Ectodermal cell (in vitro differentiated cells): ENCODE measurements around the gene PHLPP1.
A peak's percentile ranks its signal among the peaks of the same experiment; 100 is the strongest.

ENCODE experiments used
- H3K27ac ChIP-seq: 2 replicates; pipeline ENCODE4 v1.7.0; 2013; ENCODE audit warnings: mild to moderate bottlenecking, low read depth, low read length; ENCODE audit not compliant: insufficient read depth, poor library complexity, severe bottlenecking
- H3K27me3 ChIP-seq: 2 replicates; pipeline ENCODE4 v1.7.0; 2013; ENCODE audit warnings: mild to moderate bottlenecking, low read length; ENCODE audit not compliant: insufficient read depth, control insufficient read depth, poor library complexity, severe bottlenecking
- H3K36me3 ChIP-seq: one replicate; pipeline ENCODE4 v1.7.0; 2013; ENCODE audit warnings: low read length; ENCODE audit not compliant: control insufficient read depth, insufficient read depth
- H3K4me1 ChIP-seq: one replicate; pipeline ENCODE4 v1.7.0; 2013; ENCODE audit warnings: low read length; ENCODE audit not compliant: control insufficient read depth, insufficient read depth
- H3K4me3 ChIP-seq: 2 replicates; pipeline ENCODE4 v1.7.0; 2013; ENCODE audit warnings: low read depth, low read length, control low read depth; ENCODE audit not compliant: insufficient read depth
- H3K9me3 ChIP-seq: 2 replicates; pipeline ENCODE4 v1.7.0; 2013; ENCODE audit warnings: mild to moderate bottlenecking, low read length, moderate library complexity; ENCODE audit not compliant: control insufficient read depth
- WGBS, 2 experiments: methylation state at CpG; one replicate each; pipeline ENCODE4 v1.1.7; 2013; ENCODE audit warnings: missing lambda C conversion rate in 2 of 2; 5-methylcytosine and 5-hydroxymethylcytosine counted together

The PHLPP1 gene

GRCh38 chr18:62877411-62878221, 162.3 kb downstream of the PHLPP1 start:
- no peaks in the 10 kb centered on the region for H3K27me3 ChIP-seq
- WGBS, 2 experiments = 16 to 27% methylated on average over 6 of the region's 6 CpGs
- peak overlapping the region; percentile 71 for H3K27ac ChIP-seq
- H3K4me1 ChIP-seq = peaks cover 29% of the 10 kb centered on the region
- no peaks in the 10 kb centered on the region for H3K36me3 ChIP-seq
- no peaks in the 10 kb centered on the region for H3K9me3 ChIP-seq
- H3K4me3 ChIP-seq = no peak overlapping the region

GRCh38 chr18:62878305-62878704, 163.0 kb downstream of the PHLPP1 start:
- H3K27ac ChIP-seq = no peak overlapping the region
- no peaks in the 10 kb centered on the region for H3K36me3 ChIP-seq
- H3K4me1 ChIP-seq = peaks cover 34% of the 10 kb centered on the region
- no peaks in the 10 kb centered on the region for H3K27me3 ChIP-seq
- 90 to 96% methylated on average over 2 to 3 of the region's 3 CpGs for WGBS, 2 experiments
- H3K9me3 ChIP-seq = no peaks in the 10 kb centered on the region
- H3K4me3 ChIP-seq = no peak overlapping the region

GRCh38 chr18:62880034-62880433, 164.7 kb downstream of the PHLPP1 start:
- 100% methylated on average over 1 of the region's 1 CpG; no CpG with 5 or more reads in 1 of the 2 experiments for WGBS, 2 experiments

GRCh38 chr18:62880673-62881364, 165.5 kb downstream of the PHLPP1 start:
- WGBS, 2 experiments = 91 to 99% methylated on average over 3 to 4 of the region's 4 CpGs
- Histone ChIP-seq H3K27ac (no peak overlapping the region), H3K4me1 (peaks cover 35% of the 10 kb centered on the region), H3K27me3 (no peaks in the 10 kb centered on the region), H3K4me3 (no peak overlapping the region), H3K9me3 (no peaks in the 10 kb centered on the region), H3K36me3 (no peaks in the 10 kb centered on the region)

More at GRCh38 chr18:62880034-62880433, 164.7 kb downstream of the PHLPP1 start:
- no peaks in the 10 kb centered on the region for H3K9me3 ChIP-seq
- H3K27me3 ChIP-seq = no peaks in the 10 kb centered on the region
- H3K4me1 ChIP-seq = peaks cover 35% of the 10 kb centered on the region
- H3K27ac ChIP-seq = no peak overlapping the region
- H3K4me3 ChIP-seq = no peak overlapping the region
- H3K36me3 ChIP-seq = no peaks in the 10 kb centered on the region

GRCh38 chr18:62881509-62882016, 166.2 kb downstream of the PHLPP1 start:
- Histone ChIP-seq H3K9me3 (no peaks in the 10 kb centered on the region), H3K36me3 (no peaks in the 10 kb centered on the region), H3K27me3 (no peaks in the 10 kb centered on the region), H3K4me3 (no peak overlapping the region), H3K27ac (no peak overlapping the region), H3K4me1 (peaks cover 32% of the 10 kb centered on the region)
- 88 to 89% methylated on average over 4 of the region's 4 CpGs for WGBS, 2 experiments

GRCh38 chr18:62883937-62884735, 168.8 kb downstream of the PHLPP1 start:
- no peaks in the 10 kb centered on the region for H3K36me3 ChIP-seq
- H3K27me3 ChIP-seq = no peaks in the 10 kb centered on the region
- H3K27ac ChIP-seq = no peak overlapping the region
- no peak overlapping the region for H3K4me3 ChIP-seq
- WGBS, 2 experiments = 76 to 79% methylated on average over 6 of the region's 6 CpGs
- H3K4me1 ChIP-seq = peaks cover 7% of the 10 kb centered on the region
- H3K9me3 ChIP-seq = no peaks in the 10 kb centered on the region

GRCh38 chr18:62885804-62886203, 170.5 kb downstream of the PHLPP1 start:
- WGBS, 2 experiments = 100% methylated on average over 2 to 3 of the region's 3 CpGs
- H3K4me1 ChIP-seq = peaks cover 5% of the 10 kb centered on the region
- no peak overlapping the region for H3K27ac ChIP-seq
- H3K27me3 ChIP-seq = no peaks in the 10 kb centered on the region
- no peaks in the 10 kb centered on the region for H3K36me3 ChIP-seq
- no peak overlapping the region for H3K4me3 ChIP-seq
- no peaks in the 10 kb centered on the region for H3K9me3 ChIP-seq

GRCh38 chr18:62894681-62895390, 179.5 kb downstream of the PHLPP1 start:
- 93 to 96% methylated on average over 6 of the region's 6 CpGs for WGBS, 2 experiments
- no peaks in the 10 kb centered on the region for H3K27me3 ChIP-seq
- H3K9me3 ChIP-seq = no peaks in the 10 kb centered on the region
- H3K27ac ChIP-seq = no peak overlapping the region
- H3K4me3 ChIP-seq = no peak overlapping the region
- peaks cover 7% of the 10 kb centered on the region for H3K36me3 ChIP-seq
- no peaks in the 10 kb centered on the region for H3K4me1 ChIP-seq

- Histone ChIP-seq H3K4me3 (no peak overlapping the region), H3K4me1 (no peaks in the 10 kb centered on the region), H3K36me3 (peaks cover 7% of the 10 kb centered on the region), H3K27me3 (no peaks in the 10 kb centered on the region), H3K27ac (no peak overlapping the region), H3K9me3 (no peaks in the 10 kb centered on the region)
- 86 to 93% methylated on average over 1 of the region's 1 CpG for WGBS, 2 experiments
Observed at GRCh38 chr18:62897153-62897552, 181.8 kb downstream of the PHLPP1 start.
